ENCODE measurements around the gene ATE1.

DNA sequence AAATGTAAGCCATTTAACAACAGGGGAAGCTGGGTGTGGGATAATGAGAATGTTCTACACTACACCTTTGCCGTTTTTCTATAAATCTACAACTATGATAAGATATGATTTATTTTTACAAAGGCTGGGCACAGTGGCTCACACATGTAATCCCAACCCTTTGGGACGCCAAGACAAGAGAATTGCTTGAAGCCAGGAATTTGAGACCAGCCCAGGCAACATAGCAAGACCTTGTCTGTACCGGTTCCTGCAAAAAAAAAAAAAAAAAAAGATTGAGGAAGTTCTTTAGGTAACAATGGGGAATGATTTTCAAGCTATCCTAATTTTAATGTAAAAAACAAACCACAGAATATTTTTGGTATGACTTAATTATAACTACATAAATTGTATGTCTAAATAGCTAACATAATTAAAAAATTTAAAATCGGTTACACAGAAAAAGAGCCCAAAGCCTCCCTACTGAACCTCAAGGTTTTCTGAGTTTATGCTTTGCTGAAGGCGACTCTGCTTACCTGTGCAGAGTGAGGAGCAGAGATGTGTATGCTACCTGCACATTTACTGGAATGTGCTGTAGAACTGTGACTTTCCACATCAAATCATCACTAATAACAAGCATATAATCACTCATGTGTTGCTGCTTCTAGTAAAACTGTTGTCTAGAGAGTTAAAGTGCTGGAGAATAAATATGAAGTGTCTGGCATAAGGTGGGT lies 163.4 kb downstream of the ATE1 start:
- TF ChIP-seq, protein P1, sequence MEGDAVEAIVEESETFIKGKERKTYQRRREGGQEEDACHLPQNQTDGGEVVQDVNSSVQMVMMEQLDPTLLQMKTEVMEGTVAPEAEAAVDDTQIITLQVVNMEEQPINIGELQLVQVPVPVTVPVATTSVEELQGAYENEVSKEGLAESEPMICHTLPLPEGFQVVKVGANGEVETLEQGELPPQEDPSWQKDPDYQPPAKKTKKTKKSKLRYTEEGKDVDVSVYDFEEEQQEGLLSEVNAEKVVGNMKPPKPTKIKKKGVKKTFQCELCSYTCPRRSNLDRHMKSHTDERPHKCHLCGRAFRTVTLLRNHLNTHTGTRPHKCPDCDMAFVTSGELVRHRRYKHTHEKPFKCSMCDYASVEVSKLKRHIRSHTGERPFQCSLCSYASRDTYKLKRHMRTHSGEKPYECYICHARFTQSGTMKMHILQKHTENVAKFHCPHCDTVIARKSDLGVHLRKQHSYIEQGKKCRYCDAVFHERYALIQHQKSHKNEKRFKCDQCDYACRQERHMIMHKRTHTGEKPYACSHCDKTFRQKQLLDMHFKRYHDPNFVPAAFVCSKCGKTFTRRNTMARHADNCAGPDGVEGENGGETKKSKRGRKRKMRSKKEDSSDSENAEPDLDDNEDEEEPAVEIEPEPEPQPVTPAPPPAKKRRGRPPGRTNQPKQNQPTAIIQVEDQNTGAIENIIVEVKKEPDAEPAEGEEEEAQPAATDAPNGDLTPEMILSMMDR (IDR thresholded peaks at IDR 0.05; ENCODE audit: extremely low read depth in 1 of 2, insufficient read depth in 1 of 2, low read depth in 1 of 2, low read length in 2 of 2), result no peak
- TF ChIP-seq EZH2 (IDR thresholded peaks at IDR 0.05; ENCODE audit: borderline replicate concordance, low read depth, low read length, severe bottlenecking), result no peak
- no peak for TF ChIP-seq MAX (IDR thresholded peaks at IDR 0.05; ENCODE audit: insufficient read depth, insufficient read length)
